DMS53 treated with DMSO at 0.1 percent for 48 hours (cell line): ENCODE measurements around the gene SLC10A4.

Source experiments
- DNase-seq: peaks from one replicate; lab custom pipeline; 2025; ENCODE audit not compliant: unreplicated experiment; lab: John Stamatoyannopoulos, UW

The SLC10A4 gene

GRCh38 chr4:48484494-48485168 is 1.5 kb downstream of the SLC10A4 start:
- no peak for DNase-seq

GRCh38 chr4:48489683-48490011 is 6.5 kb downstream of the SLC10A4 start:
- no peak for DNase-seq

- peak; percentile 28 for DNase-seq
Measured at GRCh38 chr4:48490012-48490679, 7.0 kb downstream of the SLC10A4 start, which contains the start of gene ZAR1. ZAR1 (plus strand) TSS chr4:48490252; CDS start chr4:48490292, 40 bp downstream.

- DNase-seq: no peak
Measured at GRCh38 chr4:48490680-48491513, 7.8 kb downstream of the SLC10A4 start.

- no peak for DNase-seq
Measured at GRCh38 chr4:48491514-48492176, 8.5 kb downstream of the SLC10A4 start.

- DNase-seq: no peak
Measured at GRCh38 chr4:48493452-48494100, 10.4 kb downstream of the SLC10A4 start.

GRCh38 chr4:48495941-48496340 is 12.8 kb downstream of the SLC10A4 start:
- no peak for DNase-seq

GRCh38 chr4:48498895-48499294 is 15.8 kb downstream of the SLC10A4 start:
- no peak for DNase-seq

- no peak for DNase-seq
Measured at GRCh38 chr4:48499551-48500066, 16.5 kb downstream of the SLC10A4 start.

GRCh38 chr4:48503233-48504025 is 20.3 kb downstream of the SLC10A4 start:
- no peak for DNase-seq

- no peak for DNase-seq
Measured at GRCh38 chr4:48504026-48504330, 20.8 kb downstream of the SLC10A4 start.

- no peak for DNase-seq
Measured at GRCh38 chr4:48504352-48504751, 21.2 kb downstream of the SLC10A4 start.

GRCh38 chr4:48506716-48507115 is 23.6 kb downstream of the SLC10A4 start:
- no peak for DNase-seq

GRCh38 chr4:48509543-48509942 is 26.4 kb downstream of the SLC10A4 start:
- DNase-seq: no peak

GRCh38 chr4:48518143-48518542 is 35.0 kb downstream of the SLC10A4 start:
- DNase-seq: no peak

GRCh38 chr4:48526406-48526805 is 43.3 kb downstream of the SLC10A4 start:
- DNase-seq: no peak

GRCh38 chr4:48538358-48538757 is 55.2 kb downstream of the SLC10A4 start:
- no peak for DNase-seq
